IPS-18c (cell line): Measurements from ENCODE around the gene NRF1.

Experiments
- H3K4me3 ChIP-seq: 2 replicates; pipeline ENCODE4 v1.7.0; 2013; ENCODE audit warnings: low read depth, mild to moderate bottlenecking, low read length, moderate library complexity; ENCODE audit not compliant: insufficient read depth
- H3K9me3 ChIP-seq: one replicate; pipeline ENCODE4 v1.6.1; 2013; ENCODE audit warnings: mild to moderate bottlenecking, low read length, moderate library complexity; ENCODE audit not compliant: control insufficient read depth, insufficient read depth

The NRF1 gene

DNA sequence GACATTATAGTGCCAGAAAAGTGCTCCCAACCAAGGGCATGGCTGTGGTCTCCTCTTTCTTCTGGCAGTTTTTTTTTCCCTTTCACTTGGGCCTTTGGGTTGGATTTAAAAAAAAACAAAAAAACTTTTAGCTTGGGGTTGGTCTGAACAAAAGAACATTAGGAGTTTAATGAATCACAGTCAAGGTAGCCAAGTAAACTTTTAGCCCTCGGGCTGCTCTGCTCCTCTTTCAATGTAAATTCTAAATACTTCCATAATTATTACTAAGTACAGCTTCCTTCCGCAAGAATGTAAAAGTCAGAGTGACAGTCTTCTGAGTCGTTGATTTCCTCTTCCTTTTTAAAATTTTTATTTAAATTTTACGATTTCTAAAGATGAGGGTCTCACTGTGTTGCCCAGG lies 79.2 kb downstream of the NRF1 start:
- H3K9me3 ChIP-seq: no peaks in the 10 kb centered on the region
- H3K4me3 ChIP-seq: no peak overlapping the region

DNA sequence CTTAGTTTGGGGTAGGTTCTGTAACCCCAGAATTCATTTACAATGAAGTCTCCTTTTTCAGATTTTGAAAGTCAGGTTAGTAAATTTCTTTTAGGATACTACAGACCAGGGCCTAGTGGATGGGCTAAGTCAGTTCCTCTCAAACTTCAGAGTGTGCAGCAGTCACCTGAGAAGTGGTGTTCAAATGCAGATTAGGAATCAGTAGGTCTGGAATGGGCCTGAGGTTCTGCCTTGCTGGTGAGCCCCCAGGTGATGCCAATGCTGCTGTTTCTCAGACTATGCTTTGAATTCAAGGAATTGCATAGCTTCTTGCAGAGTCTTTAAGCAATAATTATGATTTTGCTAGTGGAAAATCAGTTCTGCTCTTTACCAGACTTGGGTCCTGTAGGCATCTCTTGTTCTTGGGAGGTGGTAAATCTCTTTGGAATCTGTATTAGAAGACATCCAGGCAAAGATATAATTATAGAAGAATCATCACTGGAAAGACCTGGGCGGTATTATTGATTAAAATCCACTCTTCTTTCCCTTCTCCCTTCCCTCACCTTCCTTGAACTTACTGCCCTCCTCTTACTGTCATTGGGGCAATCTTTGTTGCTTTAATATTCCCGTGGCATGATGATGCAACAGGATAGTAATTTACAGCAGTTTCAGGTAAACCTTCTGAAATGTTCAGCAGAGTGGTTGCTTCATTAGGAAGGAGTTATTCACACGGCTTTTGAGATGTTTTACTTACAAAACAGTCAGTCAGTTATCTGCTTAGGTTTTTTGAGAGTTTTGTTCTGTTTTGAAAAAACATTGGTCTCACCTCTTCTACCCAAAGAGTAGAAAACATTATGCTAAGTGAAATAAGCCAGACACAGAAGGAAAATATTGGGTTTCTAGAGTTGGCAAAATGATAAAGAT lies 87.2 kb downstream of the NRF1 start:
- H3K9me3 ChIP-seq: no peaks in the 10 kb centered on the region

DNA sequence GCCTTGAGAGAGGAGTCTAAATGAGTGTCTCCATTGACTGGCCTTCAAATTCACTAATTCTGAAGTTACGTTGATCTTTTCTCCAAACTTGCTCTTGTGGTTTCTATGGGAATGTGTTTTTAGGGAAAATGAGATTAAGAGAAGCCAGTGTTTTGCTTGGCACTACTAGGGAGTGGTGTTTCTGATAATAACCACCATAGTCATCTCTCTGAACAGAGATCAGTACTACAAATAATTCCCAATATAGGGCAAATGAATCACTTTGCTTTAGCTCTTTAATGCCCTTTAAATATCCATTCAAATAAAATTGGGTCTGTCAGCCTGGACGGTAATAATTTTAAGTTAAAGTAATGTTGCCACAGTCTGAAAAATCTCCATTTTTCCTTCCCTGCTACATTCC lies 90.8 kb downstream of the NRF1 start:
- Histone ChIP-seq H3K4me3 (no peak overlapping the region), H3K9me3 (no peaks in the 10 kb centered on the region)

More for the DNA sequence above, 87.2 kb downstream of the NRF1 start:
- no peak overlapping the region for H3K4me3 ChIP-seq

DNA sequence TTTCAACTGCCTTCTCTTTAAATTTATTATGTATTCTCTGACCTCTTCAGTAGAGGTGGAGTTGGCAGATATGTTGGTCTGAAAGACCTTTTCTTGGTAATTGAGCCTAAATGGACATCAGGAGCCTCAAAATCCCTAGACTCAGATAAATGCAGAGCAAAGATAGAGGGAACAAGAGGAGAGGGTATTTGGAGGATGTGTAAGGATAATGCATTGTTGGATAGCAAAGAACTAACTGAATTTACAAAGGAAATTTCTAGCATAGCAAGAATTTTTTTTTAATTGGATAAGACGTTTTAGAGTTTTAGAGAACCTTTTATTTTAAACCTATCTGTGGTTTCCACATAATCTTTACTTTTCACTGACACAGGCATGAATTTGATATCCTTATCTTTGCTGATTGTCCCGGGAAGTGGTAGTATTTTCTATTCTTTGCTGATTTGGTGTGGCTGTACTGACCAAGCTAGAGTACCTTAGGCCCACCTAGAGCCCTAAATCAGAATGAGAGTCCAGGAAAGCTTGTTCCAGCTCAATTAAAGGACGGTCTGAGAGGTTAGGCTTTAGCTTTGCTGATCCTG lies 91.3 kb downstream of the NRF1 start:
- Histone ChIP-seq H3K4me3 (no peak overlapping the region), H3K9me3 (no peaks in the 10 kb centered on the region)

DNA sequence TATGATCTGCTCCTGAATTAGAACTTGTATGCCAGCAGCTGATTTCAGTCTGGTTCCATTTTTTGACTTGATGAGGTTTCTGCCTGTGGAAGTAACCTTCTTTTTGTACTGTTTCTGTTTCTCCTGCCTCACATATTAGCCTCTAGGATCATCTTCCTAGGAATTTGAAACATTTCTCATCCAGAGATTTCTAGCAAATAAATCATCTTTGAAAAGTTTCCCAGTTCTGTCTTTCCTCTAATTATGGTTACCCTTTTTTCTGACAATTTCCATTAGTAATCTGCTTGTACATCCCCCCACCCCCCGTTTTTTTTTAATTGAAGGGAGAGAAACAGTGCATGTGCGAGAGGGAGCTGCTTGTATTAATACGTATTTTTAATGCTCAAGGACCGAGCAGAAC lies 92.2 kb downstream of the NRF1 start:
- no peaks in the 10 kb centered on the region for H3K9me3 ChIP-seq
- H3K4me3 ChIP-seq: no peak overlapping the region

DNA sequence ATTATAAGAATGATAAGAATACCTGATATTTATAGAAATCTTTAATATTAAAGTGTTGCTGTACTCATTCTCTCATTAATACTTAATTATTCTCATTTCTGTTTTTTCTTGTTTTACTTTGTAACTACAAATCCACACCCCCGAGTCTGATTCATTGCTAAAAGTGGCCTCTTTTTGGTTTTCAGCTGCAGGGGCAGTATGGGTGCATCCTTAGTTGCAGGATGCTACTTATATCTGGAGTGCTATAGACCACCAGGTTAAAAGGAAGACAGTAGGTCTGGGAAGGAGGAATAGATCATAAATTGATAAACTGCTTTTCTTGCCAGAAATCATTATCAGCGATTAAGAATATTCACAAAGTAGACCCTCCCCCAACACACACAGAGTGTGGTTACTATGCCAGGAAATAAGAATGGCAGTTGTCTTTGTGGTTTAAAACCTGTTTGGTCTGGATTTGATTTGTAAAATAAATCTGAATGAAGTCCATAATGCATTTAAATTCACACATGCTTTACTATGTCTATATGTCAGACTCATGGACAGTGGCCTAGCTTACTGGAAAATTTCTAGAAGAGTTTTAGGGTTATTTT lies 96.5 kb downstream of the NRF1 start:
- Histone ChIP-seq H3K9me3 (no peaks in the 10 kb centered on the region), H3K4me3 (no peak overlapping the region)

DNA sequence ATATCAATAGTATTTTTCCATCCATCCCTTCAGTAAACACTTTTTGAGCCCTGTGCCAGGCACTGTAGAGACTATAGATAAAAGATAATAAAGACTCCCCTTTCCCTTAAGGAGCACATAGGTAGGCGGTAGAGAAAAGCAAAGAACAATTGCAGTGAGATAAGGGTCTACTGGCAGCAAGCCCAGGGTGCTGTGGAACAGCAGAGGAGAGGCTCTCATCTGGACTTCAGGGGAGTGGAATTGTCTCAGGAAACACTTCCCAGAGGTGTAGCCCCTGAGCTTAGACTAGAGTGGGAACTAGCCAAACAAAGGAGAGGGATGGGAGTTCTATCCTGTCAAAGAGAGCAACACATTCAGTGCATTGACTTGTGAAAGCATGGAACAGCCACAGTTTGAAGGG lies 102.0 kb downstream of the NRF1 start:
- no peak overlapping the region for H3K4me3 ChIP-seq
- H3K9me3 ChIP-seq: no peaks in the 10 kb centered on the region

DNA sequence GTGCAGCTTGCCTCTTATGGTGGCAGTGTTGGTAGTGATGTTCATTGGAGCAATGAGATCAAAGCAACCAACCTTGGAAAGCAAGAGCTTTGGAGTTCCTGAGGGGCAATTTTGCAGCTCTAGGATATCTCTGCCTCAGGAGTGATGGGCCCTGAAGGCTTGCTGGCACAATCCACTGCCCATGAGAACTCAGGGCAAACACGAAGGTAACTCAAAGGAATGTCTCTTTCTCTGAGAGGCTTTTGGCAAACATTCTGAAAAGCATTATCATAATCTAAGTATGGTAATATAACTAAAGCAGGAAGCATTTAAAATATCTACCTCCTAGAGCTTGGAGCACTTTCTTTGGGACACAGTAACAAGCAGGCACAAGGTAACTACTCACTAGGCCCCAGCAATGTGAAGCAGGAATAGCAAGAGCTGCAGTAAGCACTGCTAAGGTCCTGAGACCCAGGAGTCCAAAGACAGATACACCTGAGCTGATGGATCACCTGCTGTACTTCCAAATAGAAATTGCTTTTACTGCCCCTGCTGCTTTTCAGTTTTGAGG lies 103.1 kb downstream of the NRF1 start:
- no peaks in the 10 kb centered on the region for H3K9me3 ChIP-seq
- H3K4me3 ChIP-seq: no peak overlapping the region

DNA sequence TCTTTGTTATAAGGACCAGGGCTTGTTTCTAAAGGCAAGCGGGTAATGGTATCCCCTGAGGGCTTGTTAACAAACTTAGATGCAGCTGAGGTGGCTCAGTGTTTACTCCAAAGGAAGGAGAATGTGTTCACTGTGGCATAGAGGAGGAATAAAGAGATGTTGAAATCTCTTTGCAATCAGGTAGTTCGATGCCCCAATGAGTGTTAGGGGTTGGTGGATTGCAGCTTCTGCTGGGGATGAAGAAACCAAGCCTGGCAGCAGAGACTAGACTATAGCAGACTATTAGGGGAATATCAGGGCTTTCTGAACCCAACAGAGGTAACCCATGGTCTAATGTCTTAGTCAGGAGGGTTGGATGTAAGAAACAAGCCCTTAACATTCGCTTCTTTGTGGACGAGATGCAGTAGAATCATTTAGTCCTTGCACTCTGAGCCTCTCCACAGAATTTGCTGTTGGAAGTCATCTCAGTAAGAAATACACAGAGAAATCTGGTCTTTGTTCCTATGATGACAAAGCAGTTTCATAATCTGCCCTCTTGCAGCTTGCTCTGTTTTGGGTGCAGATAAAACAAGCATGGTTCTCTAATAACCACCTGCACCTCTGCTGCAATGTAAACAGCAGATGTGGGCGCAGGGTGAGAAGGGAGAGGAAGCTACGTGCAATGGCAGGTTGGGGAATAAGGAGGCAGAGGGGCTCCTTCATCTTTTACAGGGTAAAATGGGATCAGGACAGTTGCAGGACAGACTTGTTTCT lies 108.6 kb downstream of the NRF1 start:
- H3K4me3 ChIP-seq: no peak overlapping the region
- H3K9me3 ChIP-seq: peaks cover 3% of the 10 kb centered on the region

DNA sequence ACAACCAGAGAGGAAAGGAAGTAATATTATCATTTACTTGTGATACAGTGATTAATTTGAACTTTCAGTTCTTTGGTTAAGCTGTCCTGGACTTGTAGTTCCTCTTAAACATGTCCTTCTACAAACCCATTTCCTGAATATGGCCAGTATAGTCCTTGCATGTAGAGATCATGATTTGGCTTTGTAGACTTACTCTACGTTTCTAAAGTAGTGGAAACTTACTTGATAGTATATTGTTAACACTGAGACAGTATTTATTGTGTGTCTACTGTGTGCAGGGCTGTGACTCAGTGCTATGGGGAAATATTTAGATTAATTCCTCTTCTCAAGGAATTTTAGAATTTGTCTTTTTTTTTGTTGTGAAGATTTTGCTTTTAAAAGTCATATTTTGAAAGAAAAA lies 109.5 kb downstream of the NRF1 start:
- peaks cover 3% of the 10 kb centered on the region for H3K9me3 ChIP-seq
- no peak overlapping the region for H3K4me3 ChIP-seq

DNA sequence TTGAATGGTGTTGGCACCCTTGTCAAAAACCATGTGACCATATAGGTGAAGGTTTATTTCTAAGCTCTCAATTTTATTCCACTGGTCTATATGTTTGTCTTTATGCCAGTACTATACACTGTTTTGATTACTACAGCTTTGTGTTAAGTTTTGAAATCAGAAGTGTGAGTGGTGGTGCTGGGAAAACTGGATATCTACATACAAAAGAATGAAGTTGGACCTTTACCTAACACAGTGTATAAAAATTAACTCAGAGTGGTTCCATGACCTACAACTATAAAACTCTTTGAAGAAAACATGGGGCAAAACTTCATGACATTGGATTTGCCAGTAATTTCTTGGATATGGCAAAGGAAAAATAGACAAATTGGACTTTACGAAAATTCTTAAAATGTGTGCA lies 112.2 kb downstream of the NRF1 start:
- Histone ChIP-seq H3K4me3 (no peak overlapping the region), H3K9me3 (peaks cover 3% of the 10 kb centered on the region)

DNA sequence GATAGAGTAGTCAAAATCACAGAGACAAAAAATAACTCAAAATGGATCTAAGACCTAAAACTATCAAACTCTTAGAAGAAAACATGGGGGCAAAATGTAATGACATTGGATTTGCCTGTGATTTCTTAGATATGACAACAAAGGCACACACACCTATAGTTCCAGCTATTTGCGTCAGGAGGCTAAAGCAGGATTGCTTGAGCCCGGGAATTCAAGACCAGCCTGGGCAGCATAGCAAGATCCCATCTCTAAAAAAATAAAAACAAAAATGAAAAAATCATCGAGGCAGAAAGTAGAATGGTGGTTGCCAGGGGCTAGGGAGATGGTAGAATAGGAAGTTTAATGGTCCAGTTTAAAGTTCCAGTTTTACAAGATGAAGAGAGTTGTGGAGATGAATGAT lies 113.3 kb downstream of the NRF1 start:
- H3K9me3 ChIP-seq: peaks cover 3% of the 10 kb centered on the region

DNA sequence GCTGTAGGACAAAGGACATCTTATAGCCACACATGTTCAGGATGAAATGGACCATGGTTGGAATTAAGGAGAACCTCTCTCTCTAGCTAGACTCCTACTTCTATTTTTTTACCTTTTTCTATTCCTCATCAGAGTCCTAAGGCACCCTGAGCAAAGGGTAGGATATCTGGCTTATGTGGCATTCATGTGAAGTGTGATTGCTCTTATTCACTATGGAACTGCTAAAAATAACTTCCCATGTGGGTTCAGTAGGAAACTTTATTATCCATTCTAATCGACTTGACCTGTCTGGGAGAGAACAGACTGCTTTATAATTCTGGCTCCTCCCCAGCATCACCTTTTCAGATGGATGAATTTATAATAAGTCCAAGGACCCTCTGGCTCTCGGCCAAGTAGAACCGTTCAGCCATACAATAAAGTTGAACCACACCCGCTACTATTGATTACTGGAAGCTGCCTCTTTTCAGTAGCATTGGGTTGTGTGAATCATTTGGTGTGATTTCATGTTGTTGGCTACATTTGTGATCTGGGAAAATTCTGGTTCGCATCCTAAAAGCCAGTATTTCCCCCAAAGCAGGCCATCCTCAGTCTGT lies 117.5 kb downstream of the NRF1 start:
- no peak overlapping the region for H3K4me3 ChIP-seq
- H3K9me3 ChIP-seq: peaks cover 5% of the 10 kb centered on the region

More for the DNA sequence above, 113.3 kb downstream of the NRF1 start:
- no peak overlapping the region for H3K4me3 ChIP-seq

DNA sequence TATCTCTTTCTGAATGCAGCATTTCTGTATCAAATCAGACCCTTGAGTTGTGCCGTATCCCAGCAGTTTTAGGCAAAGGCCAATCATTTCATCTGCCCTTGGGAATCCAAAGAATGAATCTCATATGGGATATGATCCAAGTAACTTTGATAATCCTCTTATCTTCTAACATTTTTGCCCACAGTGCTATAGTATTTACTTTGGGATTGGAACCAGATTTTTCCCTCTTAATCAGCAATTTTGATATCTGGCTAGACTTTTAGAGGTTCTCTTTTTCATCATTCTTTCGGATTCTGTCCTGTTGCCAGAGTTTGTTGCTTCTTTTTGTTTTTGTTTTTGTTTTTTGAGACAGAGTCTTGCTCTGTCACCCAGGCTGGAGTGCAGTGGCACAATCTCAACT lies 118.0 kb downstream of the NRF1 start:
- H3K9me3 ChIP-seq: peaks cover 5% of the 10 kb centered on the region
- no peak overlapping the region for H3K4me3 ChIP-seq

DNA sequence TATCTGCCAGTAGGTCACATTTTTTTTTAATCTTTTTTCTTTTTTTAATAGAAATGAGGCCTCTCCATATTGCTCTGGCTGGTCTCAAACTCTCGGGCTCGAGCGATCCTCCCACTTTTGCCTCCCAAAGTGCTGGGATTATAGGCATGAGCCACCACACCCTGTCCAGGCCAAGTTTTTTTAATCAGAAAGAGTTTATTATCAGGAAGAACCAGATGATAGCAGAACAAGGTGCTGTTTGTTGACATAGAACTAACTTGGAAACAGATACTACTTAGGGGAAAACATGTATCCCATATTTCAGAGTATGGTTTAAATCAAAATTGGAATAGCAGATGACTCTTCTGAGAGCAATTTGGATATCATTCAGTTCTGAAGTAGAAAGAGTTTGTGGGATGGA lies 118.6 kb downstream of the NRF1 start:
- H3K9me3 ChIP-seq: peaks cover 2% of the 10 kb centered on the region
- no peak overlapping the region for H3K4me3 ChIP-seq

DNA sequence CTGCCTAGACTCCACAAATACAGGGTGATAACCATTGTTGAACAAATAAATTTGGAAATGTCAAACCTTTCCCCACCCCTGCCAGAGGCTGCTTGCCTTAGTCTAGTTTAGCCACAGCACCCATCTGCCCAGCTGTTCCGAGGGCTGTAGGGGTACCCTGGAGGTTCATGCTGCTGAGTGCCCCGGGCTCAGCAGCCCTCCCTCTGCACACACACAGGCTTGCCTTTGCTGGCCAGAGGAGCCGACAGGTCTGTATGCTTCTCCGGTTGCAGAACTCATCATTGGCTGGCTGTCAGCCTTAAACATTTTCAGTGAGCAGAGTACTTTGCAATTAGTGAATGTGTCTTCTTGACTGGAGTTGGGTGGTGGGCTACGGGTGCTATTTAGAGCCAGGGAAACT lies 122.9 kb downstream of the NRF1 start:
- no peak overlapping the region for H3K4me3 ChIP-seq
- peaks cover 2% of the 10 kb centered on the region for H3K9me3 ChIP-seq

DNA sequence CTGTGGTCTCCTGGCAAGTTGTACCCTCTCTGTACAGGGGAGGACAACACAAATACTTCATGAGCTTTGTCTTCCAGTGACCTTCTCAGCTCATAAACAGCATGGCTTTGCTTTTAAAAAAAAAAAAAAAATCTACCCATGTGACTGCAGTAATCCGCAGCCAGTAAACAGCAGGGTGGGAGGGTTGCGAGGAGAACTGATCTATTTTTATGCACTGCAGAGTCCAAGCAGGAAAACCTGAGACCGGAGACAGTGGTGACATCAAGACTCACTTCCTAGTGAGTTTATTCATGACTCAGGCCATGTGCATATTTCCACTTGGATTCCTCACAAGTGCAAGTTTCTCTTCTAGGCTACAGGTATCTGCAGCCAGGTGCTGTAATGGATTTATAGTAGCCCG lies 127.9 kb downstream of the NRF1 start:
- H3K4me3 ChIP-seq: no peak overlapping the region

More for the DNA sequence above, 127.9 kb downstream of the NRF1 start:
- no peaks in the 10 kb centered on the region for H3K9me3 ChIP-seq
